AG09319 (cell line): ENCODE measurements around the gene UGT3A2.

Source experiments
- DNase-seq: peaks from one replicate; pipeline ENCODE4 v3.0.0-alpha.2; 2010; ENCODE audit warnings: low read depth; ENCODE audit errors: extremely low read depth
- CTCF ChIP-seq: IDR thresholded peaks from 2 replicates; pipeline ENCODE4 v1.5.1; 2011; ENCODE audit warnings: low read depth, mild to moderate bottlenecking, inconsistent platforms, low read length, moderate library complexity

Gene UGT3A2

GRCh38 chr5:36060420-36060887 lies 6.2 kb downstream of the UGT3A2 start:
- peak; percentile 40 for TF ChIP-seq CTCF
- no peak for DNase-seq

GRCh38 chr5:36059571-36060419 lies 6.9 kb downstream of the UGT3A2 start:
- peak; percentile 20 for DNase-seq
- no peak for TF ChIP-seq CTCF

- TF ChIP-seq CTCF, result no peak
- DNase-seq, result no peak
Measured at GRCh38 chr5:36058776-36059175, 7.9 kb downstream of the UGT3A2 start.

GRCh38 chr5:36057386-36057785 lies 9.3 kb downstream of the UGT3A2 start:
- DNase-seq, result no peak
- no peak for TF ChIP-seq CTCF

- TF ChIP-seq CTCF, result no peak
- no peak for DNase-seq
Measured at GRCh38 chr5:36056422-36056821, 10.3 kb downstream of the UGT3A2 start.

- DNase-seq, result no peak
- TF ChIP-seq CTCF, result no peak
Measured at GRCh38 chr5:36055984-36056383, 10.7 kb downstream of the UGT3A2 start.

- no peak for DNase-seq
- no peak for TF ChIP-seq CTCF
Measured at GRCh38 chr5:36054647-36055046, 12.0 kb downstream of the UGT3A2 start.
